GM18858 (cell line): Measurements from ENCODE around the gene SRRD.
"Not testable (repeated sequence)": the region's sequence is repeated elsewhere in the genome, so short reads cannot be mapped to it uniquely, and the experiment has no call there.

Source experiments
- ATAC-seq: cut with Tn5 transposase; IDR thresholded peaks from one replicate; pipeline ENCODE4 v1.9.1; 2021; ENCODE audit not compliant: unreplicated experiment

The SRRD gene

GRCh38 chr22:26515931-26516330 lies 32.3 kb downstream of the SRRD start:
- no peak for ATAC-seq

- no peak for ATAC-seq
These were observed 32.8 kb downstream of the SRRD start for GRCh38 chr22:26516503-26516902.

- ATAC-seq = no peak
These were observed 33.8 kb downstream of the SRRD start for GRCh38 chr22:26517429-26517828.

- ATAC-seq = no peak
These were observed 38.3 kb downstream of the SRRD start for GRCh38 chr22:26522012-26522411.

GRCh38 chr22:26522592-26522991 lies 38.9 kb downstream of the SRRD start:
- no peak for ATAC-seq

GRCh38 chr22:26524870-26525269 lies 41.2 kb downstream of the SRRD start:
- no peak for ATAC-seq

GRCh38 chr22:26525946-26526564 lies 42.4 kb downstream of the SRRD start:
- ATAC-seq = no peak

- no peak for ATAC-seq
These were observed 43.5 kb downstream of the SRRD start for GRCh38 chr22:26527167-26527566.

- ATAC-seq = no peak
These were observed 44.1 kb downstream of the SRRD start for GRCh38 chr22:26527574-26528465.

GRCh38 chr22:26528518-26528917 lies 44.8 kb downstream of the SRRD start:
- ATAC-seq = not testable (repeated sequence)

- no peak for ATAC-seq
These were observed 45.7 kb downstream of the SRRD start for GRCh38 chr22:26529345-26529744.

GRCh38 chr22:26534171-26534855 lies 50.6 kb downstream of the SRRD start:
- ATAC-seq = no peak

- no peak for ATAC-seq
These were observed 51.4 kb downstream of the SRRD start for GRCh38 chr22:26534874-26535602.

GRCh38 chr22:26535603-26535908 lies 51.9 kb downstream of the SRRD start:
- ATAC-seq = no peak

GRCh38 chr22:26536056-26536761 lies 52.5 kb downstream of the SRRD start:
- no peak for ATAC-seq

GRCh38 chr22:26536762-26537134 lies 53.1 kb downstream of the SRRD start:
- ATAC-seq = no peak

GRCh38 chr22:26540119-26540518 lies 56.4 kb downstream of the SRRD start:
- no peak for ATAC-seq

GRCh38 chr22:26541167-26541819 lies 57.6 kb downstream of the SRRD start:
- ATAC-seq = no peak

GRCh38 chr22:26542831-26543230 lies 59.2 kb downstream of the SRRD start:
- no peak for ATAC-seq
